Upper lobe of left lung (tissue), 6 donors: Measurements from ENCODE around the gene ADK. TPM values are rescaled to one million over a fixed set of nuclear protein-coding genes. Genes with fewer than 3 reads are reported as not detected.

Experiments used
- ATAC-seq, 2 donors: fragments of 200-7000 bp; cut with Tn5 transposase; one replicate each; pipeline ENCODE4 v1.9.1; 2022; ENCODE audit warnings: mild to moderate bottlenecking in 2 of 2, moderate library complexity in 2 of 2; ENCODE audit not compliant: low FRiP score in 2 of 2
- DNase-seq, 2 donors: peaks; one replicate each; pipeline ENCODE4 v3.0.0-alpha.2; 2019 to 2020
- H3K27ac ChIP-seq, 4 donors: fragments of 200-600 bp; sonication (generic); one replicate each; pipeline ENCODE4 v1.5.1; 2016 to 2019
- H3K27me3 ChIP-seq, 4 donors: fragments of 200-600 bp; sonication (generic); one replicate each; pipeline ENCODE4 v1.5.1; 2017 to 2019
- H3K36me3 ChIP-seq, 4 donors: fragments of 200-600 bp; sonication (generic); one replicate each; pipeline ENCODE4 v1.5.1; 2016 to 2019
- H3K4me1 ChIP-seq, 4 donors: fragments of 200-600 bp; sonication (generic); one replicate each; pipeline ENCODE4 v1.5.1; 2018 to 2019
- H3K4me3 ChIP-seq, 4 donors: fragments of 200-600 bp; sonication (generic); one replicate each; pipeline ENCODE4 v1.5.1; 2017 to 2019; ENCODE audit warnings: mild to moderate bottlenecking in 2 of 4, moderate library complexity in 1 of 4
- H3K9me3 ChIP-seq, 4 donors: fragments of 200-600 bp; sonication (generic); one replicate each; pipeline ENCODE4 v1.5.1; 2018 to 2019
- CTCF ChIP-seq, 6 experiments: fragments of 450-650 bp in 4 of 6; fragments of 200-600 bp in 2 of 6; sonication (generic) in 2 of 6; IDR thresholded peaks; one replicate each; pipeline ENCODE4 v1.5.1; 2016 to 2019; ENCODE audit warnings: antibody characterized with exemption in 6 of 6
- EP300 ChIP-seq, 4 donors: sonication (generic); formaldehyde crosslinking; IDR thresholded peaks; one replicate each; pipeline ENCODE4 v1.5.1; 2017; ENCODE audit warnings: antibody characterized with exemption in 4 of 4, control low read depth in 2 of 4
- POLR2A ChIP-seq, 4 donors: fragments of 450-650 bp; IDR thresholded peaks; one replicate each; pipeline ENCODE4 v1.5.1; 2016 to 2017; ENCODE audit warnings: antibody characterized with exemption in 4 of 4, mild to moderate bottlenecking in 2 of 4
- POLR2AphosphoS5 ChIP-seq, 2 donors: sonication (generic); formaldehyde crosslinking; IDR thresholded peaks; one replicate each; pipeline ENCODE4 v1.5.1; 2017; ENCODE audit warnings: antibody characterized with exemption in 2 of 2
- WGBS, 2 donors: methylation state at CpG; one replicate each; pipeline ENCODE4 v1.1.5; 2017 to 2018; 5-methylcytosine and 5-hydroxymethylcytosine counted together
- total RNA-seq, 6 donors: library from RNA; depleted of rRNA in 4 of 6; stranded (reverse); fragments of >200 nt in 4 of 6; gene quantifications; one replicate each; pipeline versions ENCODE4 v1.1.0 to v1.2.1, GENCODE V29; 2016 to 2021
- donor health status: DM: no; HTN: no; CAD: no; lungs with moderate emphysema.
- donor health status: DM: no; HTN: yes; CAD: no; lungs with severe emphysema.

The ADK gene
- total RNA-seq, 6 donors from 2014 or later, result 27.9 to 123 (median 48.1) TPM

- DNase-seq, result no peak
- ATAC-seq, result no peak
- Histone ChIP-seq H3K27me3 (no peaks in the 10 kb centered on the region), H3K9me3 (no peaks in the 10 kb centered on the region), H3K36me3 (peaks cover 0 to 4% (median 4%) of the 10 kb centered on the region in 4 donors), H3K4me1 (peaks cover 0 to 12% (median 7%) of the 10 kb centered on the region in 4 donors), H3K4me3 (no peak overlapping the region), H3K27ac (no peak overlapping the region)
- 89 to 98% methylated on average over 6 to 10 of the region's 10 CpGs for WGBS, 2 donors
- TF ChIP-seq POLR2A (IDR thresholded peaks at IDR 0.05) (no peak), EP300 (IDR thresholded peaks at IDR 0.05) (no peak)
These were observed 92.0 kb downstream of the ADK start for GRCh38 chr10:74243067-74243466.

- Histone ChIP-seq H3K4me1 (peaks cover 0 to 2% (median under 1%) of the 10 kb centered on the region in 4 donors), H3K9me3 (no peaks in the 10 kb centered on the region), H3K36me3 (peaks cover 0 to 4% (median 4%) of the 10 kb centered on the region in 4 donors), H3K27ac (no peak overlapping the region), H3K27me3 (no peaks in the 10 kb centered on the region), H3K4me3 (no peak overlapping the region)
- no peak for ATAC-seq
- TF ChIP-seq CTCF (IDR thresholded peaks at IDR 0.05) (peak in 4 of 6 experiments; percentile 15 to 50 (median 44)), POLR2AphosphoS5 (IDR thresholded peaks at IDR 0.05) (no peak), POLR2A (IDR thresholded peaks at IDR 0.05) (no peak), EP300 (IDR thresholded peaks at IDR 0.05) (no peak)
- 8 to 12% methylated on average over 3 of the region's 3 CpGs for WGBS, 2 donors
- DNase-seq, result no peak
These were observed 93.2 kb downstream of the ADK start for GRCh38 chr10:74244097-74244685.

GRCh38 chr10:74244807-74245206 is 93.8 kb downstream of the ADK start:
- TF ChIP-seq POLR2AphosphoS5 (IDR thresholded peaks at IDR 0.05) (no peak), POLR2A (IDR thresholded peaks at IDR 0.05) (no peak), EP300 (IDR thresholded peaks at IDR 0.05) (no peak), CTCF (IDR thresholded peaks at IDR 0.05) (no peak)
- DNase-seq (no peak), ATAC-seq (no peak)
- Histone ChIP-seq H3K36me3 (peaks cover 0 to 4% (median 4%) of the 10 kb centered on the region in 4 donors), H3K27me3 (no peaks in the 10 kb centered on the region), H3K4me3 (no peak overlapping the region), H3K4me1 (no peaks in the 10 kb centered on the region), H3K9me3 (no peaks in the 10 kb centered on the region), H3K27ac (no peak overlapping the region)
- 92 to 100% methylated on average over 2 of the region's 2 CpGs for WGBS, 2 donors

- ATAC-seq, result no peak
- TF ChIP-seq CTCF (IDR thresholded peaks at IDR 0.05), result no peak
- TF ChIP-seq EP300 (IDR thresholded peaks at IDR 0.05), result no peak
- no peak for TF ChIP-seq POLR2A (IDR thresholded peaks at IDR 0.05)
- no peak for TF ChIP-seq POLR2AphosphoS5 (IDR thresholded peaks at IDR 0.05)
- no peak for DNase-seq
- Histone ChIP-seq H3K4me3 (no peak overlapping the region), H3K27ac (no peak overlapping the region), H3K4me1 (no peaks in the 10 kb centered on the region), H3K36me3 (peaks cover 0 to 4% (median 4%) of the 10 kb centered on the region in 4 donors), H3K27me3 (no peaks in the 10 kb centered on the region), H3K9me3 (no peaks in the 10 kb centered on the region)
These were observed 95.5 kb downstream of the ADK start for GRCh38 chr10:74246495-74246894.

DNA sequence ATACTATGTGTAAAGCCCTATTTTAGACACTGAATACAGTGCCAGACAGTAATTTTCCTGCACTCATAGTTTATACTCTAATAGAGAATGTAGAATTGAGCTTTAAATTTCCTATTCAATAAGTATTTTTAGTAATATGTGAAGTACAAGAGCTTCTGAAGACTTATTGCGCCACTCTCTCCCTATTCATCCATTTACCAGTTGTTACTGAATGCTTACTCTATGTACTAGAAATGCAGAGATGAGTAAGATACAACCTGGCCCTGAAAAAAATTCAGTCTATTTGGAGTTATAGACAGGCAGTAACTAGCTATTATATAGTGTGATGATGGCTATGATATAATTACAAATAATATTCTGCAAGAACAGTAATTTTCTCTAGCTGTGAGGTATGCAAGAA is 98.8 kb downstream of the ADK start:
- WGBS, 2 donors, result 86 to 92% methylated on average over 1 of the region's 1 CpG
- no peak overlapping the region for H3K27ac ChIP-seq
- no peak for DNase-seq

More for the DNA sequence above, 98.8 kb downstream of the ADK start:
- Histone ChIP-seq H3K27me3 (no peaks in the 10 kb centered on the region), H3K4me1 (no peaks in the 10 kb centered on the region), H3K4me3 (no peak overlapping the region), H3K36me3 (no peaks in the 10 kb centered on the region), H3K9me3 (no peaks in the 10 kb centered on the region)
- TF ChIP-seq POLR2AphosphoS5 (IDR thresholded peaks at IDR 0.05) (no peak), EP300 (IDR thresholded peaks at IDR 0.05) (no peak), POLR2A (IDR thresholded peaks at IDR 0.05) (no peak), CTCF (IDR thresholded peaks at IDR 0.05) (no peak)
- ATAC-seq, result no peak
